DND-41 (cell line): ENCODE data around the gene DOCK9.
A peak's percentile ranks its signal among the peaks of the same experiment; 100 is the strongest.

Source experiments
- ATAC-seq: fragments of 200-7000 bp; cut with Tn5 transposase; 3 replicates; pipeline ENCODE4 v1.9.1; 2021; ENCODE audit warnings: low read depth; ENCODE audit not compliant: insufficient read depth
- DNase-seq: peaks from one replicate; pipeline ENCODE4 v3.0.0-alpha.2; 2020
- H2AFZ ChIP-seq: 2 replicates; pipeline ENCODE4 v1.6.0; 2012; ENCODE audit warnings: low read depth, low read length
- H3K27ac ChIP-seq: 2 replicates; pipeline ENCODE4 v1.5.1; 2012; ENCODE audit warnings: low read length, inconsistent platforms
- H3K27me3 ChIP-seq: fragments of 200-600 bp; sonication (generic); 2 replicates; pipeline ENCODE4 v1.6.0; 2012; ENCODE audit warnings: low read length, mild to moderate bottlenecking, inconsistent platforms; ENCODE audit not compliant: insufficient read depth, poor library complexity
- H3K36me3 ChIP-seq: 2 replicates; pipeline ENCODE4 v1.5.1; 2012; ENCODE audit warnings: low read length, inconsistent platforms; ENCODE audit not compliant: insufficient read depth
- H3K4me1 ChIP-seq: 2 replicates; pipeline ENCODE4 v1.5.1; 2012; ENCODE audit warnings: mild to moderate bottlenecking, low read length; ENCODE audit not compliant: insufficient read depth
- H3K4me2 ChIP-seq: 2 replicates; pipeline ENCODE4 v1.6.0; 2012; ENCODE audit warnings: mild to moderate bottlenecking, moderate library complexity, low read length, inconsistent platforms; ENCODE audit not compliant: insufficient read depth
- H3K4me3 ChIP-seq, 2 experiments: fragments of 200-600 bp in 1 of 2; shearing (Covaris generic) in 1 of 2; 2 replicates each; pipeline ENCODE4 v1.5.1; 2012 to 2016; ENCODE audit warnings: inconsistent platforms in 2 of 2, low read length in 2 of 2, mild to moderate bottlenecking in 2 of 2, low read depth in 1 of 2, moderate library complexity in 1 of 2
- H3K79me2 ChIP-seq: 2 replicates; pipeline ENCODE4 v1.6.0; 2012; ENCODE audit warnings: low read length, inconsistent platforms; ENCODE audit not compliant: insufficient read depth
- H3K9ac ChIP-seq: 2 replicates; pipeline ENCODE4 v1.6.0; 2012; ENCODE audit warnings: low read depth, mild to moderate bottlenecking, inconsistent platforms, low read length, moderate library complexity
- H3K9me3 ChIP-seq: 2 replicates; pipeline ENCODE4 v1.5.1; 2012; ENCODE audit warnings: low read length, moderate library complexity, mild to moderate bottlenecking, inconsistent platforms; ENCODE audit not compliant: insufficient read depth, severe bottlenecking
- H4K20me1 ChIP-seq: 2 replicates; pipeline ENCODE4 v1.6.0; 2012; ENCODE audit warnings: low read length; ENCODE audit not compliant: insufficient read depth
- EZH2 ChIP-seq: IDR thresholded peaks from 3 replicates; pipeline ENCODE4 v1.6.1; 2012; ENCODE audit warnings: borderline replicate concordance, low read depth, mild to moderate bottlenecking, moderate library complexity, low read length, inconsistent platforms; ENCODE audit not compliant: severe bottlenecking
- TF ChIP-seq, protein P1 (sequence below): IDR thresholded peaks from 2 replicates; pipeline ENCODE4 v1.5.1; 2012; ENCODE audit warnings: borderline replicate concordance, low read length, moderate library complexity, mild to moderate bottlenecking; ENCODE audit not compliant: poor library complexity, severe bottlenecking; ENCODE audit errors: extremely low read depth

DOCK9 gene

DNA sequence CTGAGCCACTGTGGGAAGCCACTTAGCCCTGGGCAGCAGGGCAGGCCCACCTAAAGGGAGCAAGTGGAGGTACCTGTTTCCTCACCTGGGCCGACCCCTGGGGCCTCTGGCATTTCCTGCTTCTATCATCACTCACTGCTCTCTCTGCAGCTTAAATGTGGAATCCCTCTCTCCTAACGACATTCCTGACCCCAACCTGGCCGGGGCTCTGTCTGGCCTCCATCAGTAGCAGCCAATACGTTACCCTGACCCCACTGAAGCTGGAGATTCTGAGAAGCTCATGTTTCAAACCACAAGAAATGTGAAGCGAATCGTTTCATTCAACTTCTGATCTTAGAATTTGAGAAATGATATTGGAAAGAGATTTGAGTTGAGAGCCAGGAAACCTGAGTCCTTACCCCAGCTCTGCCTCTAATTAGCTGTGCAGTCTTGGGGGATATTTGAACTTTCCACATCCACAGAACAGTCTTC is 39.9 kb downstream of the DOCK9 start:
- DNase-seq = no peak
- no peak overlapping the region for H3K4me3 ChIP-seq
- ATAC-seq = no peak
- no peak overlapping the region for H3K4me2 ChIP-seq
- H3K27me3 ChIP-seq = no peaks in the 10 kb centered on the region
- H3K9me3 ChIP-seq = peaks cover 2% of the 10 kb centered on the region
- H3K27ac ChIP-seq = no peak overlapping the region
- H3K79me2 ChIP-seq = no peaks in the 10 kb centered on the region
- no peak overlapping the region for H3K9ac ChIP-seq
- no peaks in the 10 kb centered on the region for H4K20me1 ChIP-seq
- no peak overlapping the region for H2AFZ ChIP-seq
- TF ChIP-seq, protein P1, sequence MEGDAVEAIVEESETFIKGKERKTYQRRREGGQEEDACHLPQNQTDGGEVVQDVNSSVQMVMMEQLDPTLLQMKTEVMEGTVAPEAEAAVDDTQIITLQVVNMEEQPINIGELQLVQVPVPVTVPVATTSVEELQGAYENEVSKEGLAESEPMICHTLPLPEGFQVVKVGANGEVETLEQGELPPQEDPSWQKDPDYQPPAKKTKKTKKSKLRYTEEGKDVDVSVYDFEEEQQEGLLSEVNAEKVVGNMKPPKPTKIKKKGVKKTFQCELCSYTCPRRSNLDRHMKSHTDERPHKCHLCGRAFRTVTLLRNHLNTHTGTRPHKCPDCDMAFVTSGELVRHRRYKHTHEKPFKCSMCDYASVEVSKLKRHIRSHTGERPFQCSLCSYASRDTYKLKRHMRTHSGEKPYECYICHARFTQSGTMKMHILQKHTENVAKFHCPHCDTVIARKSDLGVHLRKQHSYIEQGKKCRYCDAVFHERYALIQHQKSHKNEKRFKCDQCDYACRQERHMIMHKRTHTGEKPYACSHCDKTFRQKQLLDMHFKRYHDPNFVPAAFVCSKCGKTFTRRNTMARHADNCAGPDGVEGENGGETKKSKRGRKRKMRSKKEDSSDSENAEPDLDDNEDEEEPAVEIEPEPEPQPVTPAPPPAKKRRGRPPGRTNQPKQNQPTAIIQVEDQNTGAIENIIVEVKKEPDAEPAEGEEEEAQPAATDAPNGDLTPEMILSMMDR = no peak
- TF ChIP-seq EZH2 = no peak
- H3K36me3 ChIP-seq = no peaks in the 10 kb centered on the region
- no peaks in the 10 kb centered on the region for H3K4me1 ChIP-seq

DNA sequence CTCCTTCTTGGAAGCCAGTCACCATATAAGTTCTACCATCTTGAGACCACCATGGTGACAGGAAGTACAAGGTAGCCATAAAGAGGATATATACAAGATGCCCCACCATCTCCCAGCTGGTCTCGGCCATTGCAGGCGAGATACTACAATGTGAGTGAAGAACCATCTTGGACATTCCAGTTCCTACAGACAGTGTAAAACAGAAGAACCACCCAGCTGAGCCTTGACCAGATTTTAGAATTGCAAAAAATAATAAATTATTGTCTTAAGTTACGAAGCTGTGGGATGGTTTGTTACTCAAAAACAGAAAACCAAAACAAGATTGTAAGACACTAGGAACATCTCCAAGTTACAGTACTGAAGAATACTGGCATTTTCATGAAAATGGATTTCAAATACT is 43.6 kb downstream of the DOCK9 start:
- Histone ChIP-seq H4K20me1 (no peaks in the 10 kb centered on the region; the same call in 1 of the 2 replicates), H3K79me2 (no peaks in the 10 kb centered on the region), H3K36me3 (no peaks in the 10 kb centered on the region), H3K27ac (no peak overlapping the region), H3K4me2 (no peak overlapping the region), H3K9me3 (peaks cover 2% of the 10 kb centered on the region), H3K9ac (no peak overlapping the region), H3K4me3 (no peak overlapping the region), H3K27me3 (no peaks in the 10 kb centered on the region), H3K4me1 (peaks cover 13% of the 10 kb centered on the region), H2AFZ (no peak overlapping the region)
- TF ChIP-seq EZH2 = no peak
- TF ChIP-seq, protein P1 = no peak
- no peak for ATAC-seq
- DNase-seq = no peak

DNA sequence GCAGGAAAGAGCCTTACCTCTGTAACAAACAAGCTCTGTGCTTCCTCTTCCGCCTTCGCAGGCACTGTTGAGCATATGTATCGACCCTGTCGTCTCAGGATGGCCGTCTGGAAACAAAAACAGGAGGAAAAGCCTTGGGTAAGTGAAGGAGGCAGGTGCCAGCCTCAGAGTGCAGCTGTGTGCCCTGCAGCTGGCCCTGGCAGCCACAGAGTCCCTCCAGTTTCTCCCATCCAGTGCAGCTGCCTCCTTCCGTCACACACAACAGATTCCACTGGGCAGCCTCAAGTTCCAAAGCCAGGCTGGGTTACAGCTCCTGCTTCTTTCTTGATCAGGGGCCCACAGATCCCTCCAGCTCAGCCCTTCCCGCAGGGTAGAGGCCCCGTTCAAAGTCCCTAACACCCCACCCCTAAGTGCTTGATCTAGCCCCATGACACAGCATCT is 47.7 kb downstream of the DOCK9 start:
- no peaks in the 10 kb centered on the region for H3K36me3 ChIP-seq
- DNase-seq (peak; percentile 62), ATAC-seq (peak; percentile 90)
- H2AFZ ChIP-seq = peak overlapping the region; percentile 47; the same call in 1 of the 2 replicates
- no peak overlapping the region for H3K4me3 ChIP-seq
- H3K4me2 ChIP-seq = peak overlapping the region; percentile 17; the same call in 1 of the 2 replicates
- H3K9me3 ChIP-seq = peaks cover 2% of the 10 kb centered on the region
- peaks cover 13% of the 10 kb centered on the region for H3K4me1 ChIP-seq
- no peaks in the 10 kb centered on the region for H3K27me3 ChIP-seq
- H3K27ac ChIP-seq = peak overlapping the region; percentile 72
- no peaks in the 10 kb centered on the region; the same call in 1 of the 2 replicates for H4K20me1 ChIP-seq
- no peaks in the 10 kb centered on the region for H3K79me2 ChIP-seq
- no peak for TF ChIP-seq EZH2
- TF ChIP-seq, protein P1 = no peak
- H3K9ac ChIP-seq = peak overlapping the region; percentile 9; the same call in 1 of the 2 replicates
